Measurements from ENCODE around the gene TEKT1. TPM values are rescaled to one million over a fixed set of nuclear protein-coding genes. Genes with fewer than 3 reads are reported as not detected.

TEKT1 gene
- total and polyA plus RNA-seq, 2 experiments from 2014 or later = not detected

DNA sequence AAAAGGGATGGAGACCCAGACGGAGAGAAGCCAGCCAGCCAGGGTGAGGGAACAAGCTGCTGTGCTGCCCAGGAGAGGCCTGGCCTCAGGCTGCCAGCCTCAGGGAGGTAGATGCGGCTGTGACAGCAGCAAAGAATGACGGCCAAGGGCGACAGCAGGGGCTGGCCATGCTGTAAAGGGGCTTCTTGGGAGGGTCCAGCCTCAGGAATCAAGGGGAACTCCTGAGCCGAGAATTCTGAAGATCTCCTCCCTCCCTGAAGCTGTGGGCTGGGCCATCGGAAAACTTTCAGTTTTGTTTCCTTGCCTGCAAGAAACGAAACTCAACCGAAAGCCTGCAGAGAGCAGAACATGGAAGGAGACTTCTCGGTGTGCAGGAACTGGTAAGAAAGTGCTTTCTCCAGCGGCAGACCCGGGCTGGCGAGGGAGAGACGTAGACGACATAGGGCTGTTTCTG lies 75.8 kb downstream of the TEKT1 start, which contains the start of gene XAF1:
Gene XAF1 (plus strand): TSS at position 316 of the 454 bp plus-strand sequence. CDS start 33 bp downstream, at position 349.
- Histone ChIP-seq H3K79me2 (replicated peaks; ENCODE audit: insufficient read depth) (no peaks in the 10 kb centered on the region), H3K4me1 (ENCODE audit: insufficient read depth) (peaks cover 22% of the 10 kb centered on the region), H3K27me3 (ENCODE audit: insufficient read depth) (no peaks in the 10 kb centered on the region), H3F3A (replicated peaks; ENCODE audit: low read depth) (no peaks in the 10 kb centered on the region), H3K4me3 (no peak within 1 kb of the TSS), H3K4me2 (no peak within 1 kb of the TSS), H3K36me3 (ENCODE audit: insufficient read depth) (no peaks in the 10 kb centered on the region), H3K27ac (ENCODE audit: low read depth) (no peak within 1 kb of the TSS), H2AFZ (peak within 1 kb of the TSS; percentile 74), H4K20me1 (replicated peaks; ENCODE audit: insufficient read depth) (no peaks in the 10 kb centered on the region), H3K9me2 (ENCODE audit: insufficient read depth) (0 out of 2 replicates have a peak, but pooled peaks cover 6% of the 10 kb centered on the region)
- TF ChIP-seq, protein P1, sequence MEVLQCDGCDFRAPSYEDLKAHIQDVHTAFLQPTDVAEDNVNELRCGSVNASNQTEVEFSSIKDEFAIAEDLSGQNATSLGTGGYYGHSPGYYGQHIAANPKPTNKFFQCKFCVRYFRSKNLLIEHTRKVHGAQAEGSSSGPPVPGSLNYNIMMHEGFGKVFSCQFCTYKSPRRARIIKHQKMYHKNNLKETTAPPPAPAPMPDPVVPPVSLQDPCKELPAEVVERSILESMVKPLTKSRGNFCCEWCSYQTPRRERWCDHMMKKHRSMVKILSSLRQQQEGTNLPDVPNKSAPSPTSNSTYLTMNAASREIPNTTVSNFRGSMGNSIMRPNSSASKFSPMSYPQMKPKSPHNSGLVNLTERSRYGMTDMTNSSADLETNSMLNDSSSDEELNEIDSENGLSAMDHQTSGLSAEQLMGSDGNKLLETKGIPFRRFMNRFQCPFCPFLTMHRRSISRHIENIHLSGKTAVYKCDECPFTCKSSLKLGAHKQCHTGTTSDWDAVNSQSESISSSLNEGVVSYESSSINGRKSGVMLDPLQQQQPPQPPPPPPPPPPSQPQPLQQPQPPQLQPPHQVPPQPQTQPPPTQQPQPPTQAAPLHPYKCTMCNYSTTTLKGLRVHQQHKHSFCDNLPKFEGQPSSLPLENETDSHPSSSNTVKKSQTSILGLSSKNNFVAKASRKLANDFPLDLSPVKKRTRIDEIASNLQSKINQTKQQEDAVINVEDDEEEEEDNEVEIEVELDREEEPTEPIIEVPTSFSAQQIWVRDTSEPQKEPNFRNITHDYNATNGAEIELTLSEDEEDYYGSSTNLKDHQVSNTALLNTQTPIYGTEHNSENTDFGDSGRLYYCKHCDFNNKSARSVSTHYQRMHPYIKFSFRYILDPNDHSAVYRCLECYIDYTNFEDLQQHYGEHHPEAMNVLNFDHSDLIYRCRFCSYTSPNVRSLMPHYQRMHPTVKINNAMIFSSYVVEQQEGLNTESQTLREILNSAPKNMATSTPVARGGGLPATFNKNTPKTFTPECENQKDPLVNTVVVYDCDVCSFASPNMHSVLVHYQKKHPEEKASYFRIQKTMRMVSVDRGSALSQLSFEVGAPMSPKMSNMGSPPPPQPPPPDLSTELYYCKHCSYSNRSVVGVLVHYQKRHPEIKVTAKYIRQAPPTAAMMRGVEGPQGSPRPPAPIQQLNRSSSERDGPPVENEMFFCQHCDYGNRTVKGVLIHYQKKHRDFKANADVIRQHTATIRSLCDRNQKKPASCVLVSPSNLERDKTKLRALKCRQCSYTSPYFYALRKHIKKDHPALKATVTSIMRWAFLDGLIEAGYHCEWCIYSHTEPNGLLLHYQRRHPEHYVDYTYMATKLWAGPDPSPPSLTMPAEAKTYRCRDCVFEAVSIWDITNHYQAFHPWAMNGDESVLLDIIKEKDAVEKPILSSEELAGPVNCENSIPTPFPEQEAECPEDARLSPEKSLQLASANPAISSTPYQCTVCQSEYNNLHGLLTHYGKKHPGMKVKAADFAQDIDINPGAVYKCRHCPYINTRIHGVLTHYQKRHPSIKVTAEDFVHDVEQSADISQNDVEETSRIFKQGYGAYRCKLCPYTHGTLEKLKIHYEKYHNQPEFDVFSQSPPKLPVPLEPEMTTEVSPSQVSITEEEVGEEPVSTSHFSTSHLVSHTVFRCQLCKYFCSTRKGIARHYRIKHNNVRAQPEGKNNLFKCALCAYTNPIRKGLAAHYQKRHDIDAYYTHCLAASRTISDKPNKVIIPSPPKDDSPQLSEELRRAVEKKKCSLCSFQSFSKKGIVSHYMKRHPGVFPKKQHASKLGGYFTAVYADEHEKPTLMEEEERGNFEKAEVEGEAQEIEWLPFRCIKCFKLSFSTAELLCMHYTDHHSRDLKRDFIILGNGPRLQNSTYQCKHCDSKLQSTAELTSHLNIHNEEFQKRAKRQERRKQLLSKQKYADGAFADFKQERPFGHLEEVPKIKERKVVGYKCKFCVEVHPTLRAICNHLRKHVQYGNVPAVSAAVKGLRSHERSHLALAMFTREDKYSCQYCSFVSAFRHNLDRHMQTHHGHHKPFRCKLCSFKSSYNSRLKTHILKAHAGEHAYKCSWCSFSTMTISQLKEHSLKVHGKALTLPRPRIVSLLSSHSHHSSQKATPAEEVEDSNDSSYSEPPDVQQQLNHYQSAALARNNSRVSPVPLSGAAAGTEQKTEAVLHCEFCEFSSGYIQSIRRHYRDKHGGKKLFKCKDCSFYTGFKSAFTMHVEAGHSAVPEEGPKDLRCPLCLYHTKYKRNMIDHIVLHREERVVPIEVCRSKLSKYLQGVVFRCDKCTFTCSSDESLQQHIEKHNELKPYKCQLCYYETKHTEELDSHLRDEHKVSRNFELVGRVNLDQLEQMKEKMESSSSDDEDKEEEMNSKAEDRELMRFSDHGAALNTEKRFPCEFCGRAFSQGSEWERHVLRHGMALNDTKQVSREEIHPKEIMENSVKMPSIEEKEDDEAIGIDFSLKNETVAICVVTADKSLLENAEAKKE (CRISPR knock-in tag; IDR thresholded peaks at IDR 0.05) = no peak
- no peak for TF ChIP-seq JUNB (IDR thresholded peaks at IDR 0.05; ENCODE audit: unreplicated experiment)
- no peak for TF ChIP-seq STAT1 (IDR thresholded peaks at IDR 0.05; ENCODE audit: unreplicated experiment)
- TF ChIP-seq, protein P2, sequence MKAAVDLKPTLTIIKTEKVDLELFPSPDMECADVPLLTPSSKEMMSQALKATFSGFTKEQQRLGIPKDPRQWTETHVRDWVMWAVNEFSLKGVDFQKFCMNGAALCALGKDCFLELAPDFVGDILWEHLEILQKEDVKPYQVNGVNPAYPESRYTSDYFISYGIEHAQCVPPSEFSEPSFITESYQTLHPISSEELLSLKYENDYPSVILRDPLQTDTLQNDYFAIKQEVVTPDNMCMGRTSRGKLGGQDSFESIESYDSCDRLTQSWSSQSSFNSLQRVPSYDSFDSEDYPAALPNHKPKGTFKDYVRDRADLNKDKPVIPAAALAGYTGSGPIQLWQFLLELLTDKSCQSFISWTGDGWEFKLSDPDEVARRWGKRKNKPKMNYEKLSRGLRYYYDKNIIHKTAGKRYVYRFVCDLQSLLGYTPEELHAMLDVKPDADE (IDR thresholded peaks at IDR 0.05) = no peak
- TF ChIP-seq, protein P3, sequence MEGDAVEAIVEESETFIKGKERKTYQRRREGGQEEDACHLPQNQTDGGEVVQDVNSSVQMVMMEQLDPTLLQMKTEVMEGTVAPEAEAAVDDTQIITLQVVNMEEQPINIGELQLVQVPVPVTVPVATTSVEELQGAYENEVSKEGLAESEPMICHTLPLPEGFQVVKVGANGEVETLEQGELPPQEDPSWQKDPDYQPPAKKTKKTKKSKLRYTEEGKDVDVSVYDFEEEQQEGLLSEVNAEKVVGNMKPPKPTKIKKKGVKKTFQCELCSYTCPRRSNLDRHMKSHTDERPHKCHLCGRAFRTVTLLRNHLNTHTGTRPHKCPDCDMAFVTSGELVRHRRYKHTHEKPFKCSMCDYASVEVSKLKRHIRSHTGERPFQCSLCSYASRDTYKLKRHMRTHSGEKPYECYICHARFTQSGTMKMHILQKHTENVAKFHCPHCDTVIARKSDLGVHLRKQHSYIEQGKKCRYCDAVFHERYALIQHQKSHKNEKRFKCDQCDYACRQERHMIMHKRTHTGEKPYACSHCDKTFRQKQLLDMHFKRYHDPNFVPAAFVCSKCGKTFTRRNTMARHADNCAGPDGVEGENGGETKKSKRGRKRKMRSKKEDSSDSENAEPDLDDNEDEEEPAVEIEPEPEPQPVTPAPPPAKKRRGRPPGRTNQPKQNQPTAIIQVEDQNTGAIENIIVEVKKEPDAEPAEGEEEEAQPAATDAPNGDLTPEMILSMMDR (conservative IDR thresholded peaks at IDR 0.05; ENCODE audit: low read depth in 2 of 2) = no peak
- no peaks in the 10 kb centered on the region for H3K36me3 Mint-ChIP-seq (ENCODE audit: low read depth)
- peaks cover 15% of the 10 kb centered on the region for H3K27me3 Mint-ChIP-seq (ENCODE audit: insufficient read depth, low read depth, poor library complexity)
- no peak; the same call in 2 of the 3 replicates for ATAC-seq
- no peaks in the 10 kb centered on the region for H3K9me3 Mint-ChIP-seq
- H3K4me1 Mint-ChIP-seq = peaks cover 30% of the 10 kb centered on the region
- no peak within 1 kb of the TSS; the same call in 2 of the 3 replicates for H3K4me3 Mint-ChIP-seq
- no peak within 1 kb of the TSS for H3K27ac Mint-ChIP-seq
- DNase-seq (ENCODE audit: low spot score) = no peak

All from GM23338 (cell line).